ENCODE measurements around the gene OTUD7B. TPM values are rescaled to one million over a fixed set of nuclear protein-coding genes. Genes with fewer than 3 reads are reported as not detected.

OTUD7B gene
- total and polyA plus RNA-seq, 9 of the 15 experiments (the other 6 are each of a cell fraction or from before 2014, with no cell fraction given): 0.96 to 18.8 (median 7.4) TPM

GRCh38 chr1:150049926-150050325 lies 39.4 kb upstream of the OTUD7B start:
- Histone ChIP-seq H3K4me1 (replicated peaks in 1 of 2; ENCODE audit: control insufficient read depth in 2 of 2, insufficient read depth in 2 of 2, low read length in 2 of 2) (no peaks in the 10 kb centered on the region; a peak in 1 of 5 replicates), H3K79me2 (ENCODE audit: control insufficient read depth, insufficient read depth, low read length) (no peaks in the 10 kb centered on the region), H3K27me3 (ENCODE audit: control insufficient read depth in 2 of 2, insufficient read depth in 2 of 2, low read length in 2 of 2) (no peaks in the 10 kb centered on the region), H3K27ac (ENCODE audit: extremely low read depth, low read depth, low read length) (no peak overlapping the region), H2AFZ (ENCODE audit: low read depth, low read length) (no peak overlapping the region), H3K9me3 (replicated peaks; ENCODE audit: control insufficient read depth, insufficient read depth, low read depth, low read length) (no peaks in the 10 kb centered on the region), H4K20me1 (replicated peaks; ENCODE audit: control insufficient read depth, insufficient read depth, low read length) (no peaks in the 10 kb centered on the region), H3K36me3 (ENCODE audit: control insufficient read depth, insufficient read depth, low read length) (no peaks in the 10 kb centered on the region), H3K9me1 (ENCODE audit: control insufficient read depth, insufficient read depth, low read length) (no peaks in the 10 kb centered on the region), H3K4me3 (no peak overlapping the region), H3K9ac (ENCODE audit: insufficient read depth in 1 of 2, low read depth in 2 of 2, low read length in 2 of 2) (no peak overlapping the region), H3K4me2 (ENCODE audit: insufficient read depth, low read length) (no peak overlapping the region)
- ChIA-PET CTCF (ENCODE audit: low intra/inter-chr PET ratio) (interaction anchor here (0.6 to 3.7 kb wide), 4 partner anchors 87 to 171 kb away, joined by 3 to 33 read pairs (median 3); a partner anchor contains a TSS), POLR2A (interaction anchor here (0.6 to 1.4 kb wide), 5 partner anchors 8 to 164 kb away, joined by 3 to 8 read pairs (median 4); a partner anchor contains a TSS)
- DNase-seq (ENCODE audit: extremely low read depth in 1 of 4, low spot score in 3 of 4): no peak
- no TSS peak for BruUV-seq (replicated peaks)
- no peak for ATAC-seq
- FAIRE-seq: no peak
- in situ Hi-C loops (cut with MboI) (loop anchor here (5.0 kb wide), 1 partner anchor 83 kb away; no protein-coding TSS in a partner anchor), intact Hi-C loops (cut with micrococcal nuclease) (loop anchor here (1.0 to 5.0 kb wide), 4 partner anchors 43 to 161 kb away; no protein-coding TSS in a partner anchor)
- WGBS (ENCODE audit: insufficient coverage, low coverage, missing lambda C conversion rate): 57% methylated on average over 2 of the region's 2 CpGs
- TF ChIP-seq U2AF1 (optimal IDR thresholded peaks at IDR 0.05; ENCODE audit: low read depth, low read length): no peak
- TF ChIP-seq JUNB (CRISPR knock-in tag; conservative IDR thresholded peaks at IDR 0.05): no peak
- TF ChIP-seq ZNF41 (CRISPR knock-in tag; conservative IDR thresholded peaks at IDR 0.05): no peak
- TF ChIP-seq HDAC8 (tag; IDR thresholded peaks at IDR 0.05): no peak
- TF ChIP-seq ZKSCAN1 (IDR thresholded peaks at IDR 0.05; ENCODE audit: low read depth, low read length): no peak
- TF ChIP-seq SIX5 (IDR thresholded peaks at IDR 0.05; ENCODE audit: borderline replicate concordance in 1 of 2, insufficient read depth in 1 of 2, low read depth in 1 of 2, low read length in 2 of 2): no peak
- TF ChIP-seq STAT6 (CRISPR knock-in tag; IDR thresholded peaks at IDR 0.05): no peak
- no peak for TF ChIP-seq ZEB2 (IDR thresholded peaks at IDR 0.05)
- TF ChIP-seq ATF7 (IDR thresholded peaks at IDR 0.05): no peak
- TF ChIP-seq CTCF (IDR thresholded peaks at IDR 0.05 in 2 of 3, conservative IDR thresholded peaks at IDR 0.05 in 1 of 3; ENCODE audit: insufficient read depth in 2 of 3, low read depth in 1 of 3, low read length in 3 of 3): no peak
- TF ChIP-seq C11orf30 (IDR thresholded peaks at IDR 0.05; ENCODE audit: low read depth): no peak
- no peak for TF ChIP-seq RERE (CRISPR knock-in tag; IDR thresholded peaks at IDR 0.05; ENCODE audit: borderline replicate concordance)

Data from K562 (cell line).